CD4-positive, alpha-beta T cell treated with Interleukin-1 beta for 1 hour (primary cell): ENCODE measurements around the gene ANXA11.
"Not testable (repeated sequence)": the region's sequence is repeated elsewhere in the genome, so short reads cannot be mapped to it uniquely, and the experiment has no call there.

Source experiments
- DNase-seq, 2 donors: peaks; one replicate each; pipeline ENCODE4 v3.0.0-alpha.2; 2020 to 2022

ANXA11 gene

GRCh38 chr10:80205477-80206276 lies at the start of gene ANXA11:
ANXA11 (minus strand) TSS chr10:80205537; CDS start chr10:80172861, 32,676 bp downstream.
- peak; percentile 88 to 90 for DNase-seq

DNA sequence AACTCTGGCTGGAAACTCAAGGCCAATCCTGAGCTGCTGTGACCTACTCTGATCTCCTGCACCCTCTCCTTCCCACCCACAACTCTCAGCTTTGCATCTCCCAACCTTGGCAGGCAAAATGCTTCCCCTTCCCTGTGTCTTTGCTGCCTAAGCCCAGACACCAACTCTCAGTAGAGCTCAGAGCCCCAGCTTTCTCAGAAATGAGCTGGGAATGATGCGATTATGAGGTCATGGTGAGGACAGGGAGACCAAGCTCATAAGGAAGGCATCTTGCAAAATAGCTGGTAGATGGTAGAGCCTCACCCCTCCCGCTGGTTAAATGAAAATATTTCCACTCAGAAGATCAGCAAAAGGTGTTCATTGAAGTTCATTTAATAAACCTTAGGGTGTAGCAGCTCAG lies 49.4 kb upstream of the ANXA11 start:
- DNase-seq = not testable (repeated sequence)

- not testable (repeated sequence) for DNase-seq
Measured at GRCh38 chr10:80253963-80254271, 48.6 kb upstream of the ANXA11 start.

- DNase-seq = no peak
Measured at GRCh38 chr10:80253266-80253962, 48.1 kb upstream of the ANXA11 start.

DNA sequence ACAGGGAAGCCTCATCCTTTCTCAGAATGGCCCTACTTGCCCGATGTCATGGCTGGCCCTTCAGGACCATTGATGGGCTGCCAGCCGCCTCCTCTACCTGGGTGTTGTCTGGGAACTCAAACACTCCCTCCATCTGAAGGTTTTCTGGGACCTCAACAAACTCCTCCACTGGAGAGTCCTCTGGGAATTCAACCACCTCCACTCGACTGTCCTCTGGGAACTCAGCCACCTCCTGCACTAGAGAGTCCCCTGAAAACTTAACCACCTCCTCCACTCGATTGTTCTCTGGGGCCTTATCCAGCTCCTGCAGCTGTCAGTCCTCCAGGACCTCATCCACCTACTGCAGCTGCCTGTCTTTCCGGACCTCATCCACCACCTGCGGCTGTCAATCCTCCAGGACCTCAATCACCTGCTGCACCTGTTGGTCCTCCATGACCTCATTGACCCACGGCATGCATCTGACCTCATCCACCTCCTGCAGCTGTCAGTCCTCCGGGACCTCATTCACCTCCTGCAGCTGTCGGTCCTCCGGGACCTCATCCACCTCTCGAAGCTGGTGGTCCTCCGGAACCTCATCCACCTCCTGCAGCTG lies 47.1 kb upstream of the ANXA11 start:
- DNase-seq = no peak

DNA sequence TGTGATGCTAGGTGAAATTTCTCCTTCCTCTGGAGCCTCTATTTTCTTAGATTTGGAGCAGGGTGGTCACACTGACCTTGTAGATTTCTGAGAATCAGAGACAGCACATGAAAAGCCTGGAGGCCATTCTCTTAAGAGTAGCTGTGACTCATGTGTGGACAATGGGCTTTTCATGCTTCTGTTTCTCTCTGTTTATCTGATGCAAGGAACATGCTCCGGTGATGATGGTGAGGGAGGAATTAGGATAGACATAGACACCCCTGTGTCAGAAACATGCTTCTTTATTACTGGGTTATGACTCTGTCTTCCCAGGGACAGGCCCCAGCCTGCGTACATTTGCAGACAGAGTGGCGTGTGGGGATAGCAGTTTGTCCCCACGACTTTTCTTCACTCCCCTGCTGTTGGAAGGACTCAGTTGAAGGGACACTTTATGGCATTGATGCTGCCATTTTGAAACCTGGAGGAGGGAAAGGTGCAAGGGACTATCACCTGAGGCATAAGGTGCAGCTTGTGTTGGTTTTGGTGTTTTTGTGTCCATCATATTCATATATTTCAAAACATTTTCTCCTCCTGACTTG lies 46.5 kb upstream of the ANXA11 start:
- DNase-seq = not testable (repeated sequence)

DNA sequence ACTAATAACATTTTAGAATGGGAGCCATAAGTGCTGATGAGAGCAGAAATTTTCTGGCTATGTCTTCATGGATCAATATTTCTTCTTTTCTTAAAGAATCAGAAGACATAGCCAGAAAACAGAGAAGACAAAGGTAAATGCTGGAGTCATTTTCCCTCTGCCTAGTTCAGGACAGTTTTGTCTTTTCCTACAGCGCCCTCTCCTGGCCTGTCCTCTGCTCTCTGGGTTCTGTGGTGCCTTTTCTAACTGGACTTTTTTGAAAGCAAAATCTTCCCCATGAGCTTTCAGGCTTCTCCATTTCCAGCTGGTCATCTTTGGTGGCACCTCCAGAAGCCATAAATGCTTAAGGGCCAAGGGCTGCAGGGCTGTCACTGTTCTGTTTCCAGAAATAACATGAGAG lies 45.1 kb upstream of the ANXA11 start:
- DNase-seq = not testable (repeated sequence)

- not testable (repeated sequence) for DNase-seq
Measured at GRCh38 chr10:80249906-80250305, 44.6 kb upstream of the ANXA11 start.

DNA sequence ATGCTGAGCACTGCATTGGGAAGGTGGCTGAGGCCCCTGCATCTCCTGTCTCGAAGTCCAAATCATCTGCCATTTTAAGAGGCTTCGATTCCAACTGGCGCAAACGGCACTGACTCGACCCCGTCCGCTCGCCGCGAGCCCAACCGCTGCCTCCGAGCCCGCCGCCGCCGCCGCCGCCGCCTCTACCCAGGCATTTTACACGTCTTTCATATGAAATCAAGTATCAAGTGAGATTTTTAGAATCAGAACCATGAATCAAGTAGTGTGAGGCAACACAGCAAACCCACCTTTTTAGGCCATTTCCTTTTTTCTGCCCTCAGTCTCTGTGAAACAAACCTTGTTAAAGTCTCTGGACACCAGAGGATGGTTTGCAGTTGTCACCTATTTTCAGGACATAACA lies 42.3 kb upstream of the ANXA11 start:
- not testable (repeated sequence) for DNase-seq

DNA sequence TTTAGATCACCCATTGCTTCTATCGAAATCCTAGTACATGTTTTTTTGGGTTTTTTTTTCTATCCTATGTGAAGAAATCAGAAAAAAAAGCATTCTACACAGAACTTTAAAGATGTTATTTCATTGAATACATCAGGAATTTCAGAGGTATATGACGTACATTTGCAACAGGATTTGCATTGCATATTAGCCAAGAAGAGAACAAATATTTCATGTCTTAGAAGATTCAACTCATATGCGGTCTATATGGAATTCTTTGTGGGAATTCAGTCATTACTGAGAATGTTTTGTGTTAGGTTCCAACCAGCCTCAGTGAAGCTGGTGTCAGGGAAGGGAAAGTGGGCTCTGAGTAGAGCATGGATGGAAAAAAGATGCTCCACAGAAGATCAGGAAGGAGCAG lies 39.0 kb upstream of the ANXA11 start:
- DNase-seq = not testable (repeated sequence)

DNA sequence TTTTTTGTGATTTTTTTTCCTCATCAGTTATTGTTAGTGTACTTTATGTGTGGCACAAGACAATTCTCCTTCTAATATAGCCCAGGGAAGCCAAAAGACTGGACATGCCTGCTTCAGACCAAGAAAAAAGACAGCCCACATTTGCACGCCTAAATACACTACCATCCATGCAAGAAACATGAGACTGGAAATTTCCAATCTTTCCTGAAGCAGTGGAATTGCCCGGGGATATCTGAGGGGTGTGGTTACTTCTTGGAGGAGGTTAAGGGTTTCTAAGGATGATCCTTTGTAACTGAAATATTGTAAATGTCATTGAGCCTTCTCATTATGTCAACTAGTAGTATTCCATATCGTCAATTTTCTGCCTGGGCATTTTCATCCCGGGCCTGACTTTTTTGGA lies 37.0 kb upstream of the ANXA11 start:
- not testable (repeated sequence) for DNase-seq

- not testable (repeated sequence) for DNase-seq
Measured at GRCh38 chr10:80236457-80236856, 31.1 kb upstream of the ANXA11 start.

GRCh38 chr10:80234331-80235235 lies 29.2 kb upstream of the ANXA11 start:
- DNase-seq = not testable (repeated sequence)

DNA sequence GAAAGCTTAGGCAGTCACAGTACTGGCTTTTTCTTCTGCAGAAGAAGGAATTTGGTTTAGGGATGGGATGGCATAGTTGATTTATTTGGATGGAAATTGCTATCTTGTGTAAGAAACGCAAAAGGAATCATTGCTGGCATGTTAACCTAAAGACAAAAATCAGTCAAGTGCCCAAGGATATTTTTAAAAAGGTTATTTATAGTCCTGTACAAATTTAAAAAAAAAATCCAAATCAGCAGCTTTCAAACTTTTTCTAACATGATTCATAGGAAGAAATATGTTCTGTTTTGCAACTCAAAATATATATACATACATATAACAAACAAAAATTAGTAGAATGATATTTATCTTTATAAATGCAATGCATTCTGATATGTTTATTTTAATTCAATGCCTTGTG lies 28.5 kb upstream of the ANXA11 start:
- not testable (repeated sequence) for DNase-seq

DNA sequence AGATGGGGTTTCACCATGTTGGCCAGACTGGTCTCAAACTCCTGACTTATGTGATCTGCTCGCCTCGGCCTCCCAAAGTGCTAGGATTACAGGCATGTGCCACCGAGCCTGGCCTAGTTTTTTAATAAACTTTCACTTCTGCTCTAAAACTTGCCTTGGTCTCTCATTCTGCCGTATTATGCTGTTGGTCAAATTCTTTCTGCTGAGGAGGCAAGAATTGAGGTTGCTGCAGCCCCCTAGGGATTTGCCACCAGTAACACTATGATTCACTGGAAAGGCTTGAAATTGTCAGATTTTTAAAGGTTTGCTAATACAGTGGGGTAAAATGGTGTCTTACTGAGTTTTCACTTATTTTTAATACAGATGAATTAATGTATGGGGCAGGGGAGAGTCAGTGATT lies 21.4 kb upstream of the ANXA11 start:
- not testable (repeated sequence) for DNase-seq

GRCh38 chr10:80223031-80223419 lies 17.7 kb upstream of the ANXA11 start:
- DNase-seq = not testable (repeated sequence)

- not testable (repeated sequence) for DNase-seq
Measured at GRCh38 chr10:80218878-80219277, 13.5 kb upstream of the ANXA11 start.

DNA sequence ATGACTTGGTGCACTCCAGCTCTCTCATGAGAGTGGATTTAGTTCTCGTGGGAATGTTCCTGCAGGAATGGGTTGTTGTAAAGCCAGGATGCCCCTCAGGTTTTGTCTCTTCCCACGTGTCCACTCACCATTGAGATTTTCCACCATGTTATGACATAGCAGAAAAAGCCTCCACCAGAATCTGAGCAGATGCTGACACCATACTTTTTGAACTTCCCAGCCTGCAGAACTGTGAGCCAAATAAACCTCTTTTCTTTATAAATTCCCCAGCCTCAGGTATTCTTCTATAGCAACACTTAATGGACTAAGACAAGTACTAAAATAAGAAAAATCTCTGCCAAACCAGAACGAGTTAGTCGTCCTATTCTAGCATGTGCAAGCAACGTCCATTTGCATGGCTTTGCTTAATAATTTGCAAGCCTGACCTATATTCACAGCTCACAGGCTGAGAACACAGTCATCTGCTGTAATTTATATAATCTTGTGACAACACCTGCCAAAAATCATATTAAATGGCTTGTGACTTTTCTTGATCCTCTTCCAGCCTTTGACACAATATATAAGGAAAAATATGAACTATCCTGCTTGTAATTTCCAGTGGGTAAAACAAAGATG lies 9.1 kb upstream of the ANXA11 start:
- DNase-seq = not testable (repeated sequence)

- not testable (repeated sequence) for DNase-seq
Measured at GRCh38 chr10:80212535-80213115, 7.3 kb upstream of the ANXA11 start.

- DNase-seq = no peak
Measured at GRCh38 chr10:80211786-80212185, 6.4 kb upstream of the ANXA11 start.

- no peak for DNase-seq
Measured at GRCh38 chr10:80210259-80210658, 4.9 kb upstream of the ANXA11 start.
